Subcutaneous abdominal adipose tissue (tissue), 5 donors: ENCODE data around the gene YJEFN3.

ENCODE experiments used
- H3K27ac ChIP-seq: one replicate; pipeline ENCODE4 v1.7.0; 2013; ENCODE audit warnings: low read depth, mild to moderate bottlenecking, inconsistent platforms, low read length, moderate library complexity
- H3K27me3 ChIP-seq, 5 donors: one replicate each; pipeline ENCODE4 v1.7.0; 2013; ENCODE audit warnings: low read length in 5 of 5, inconsistent platforms in 1 of 5; ENCODE audit not compliant: control insufficient read depth in 5 of 5, insufficient read depth in 4 of 5
- H3K36me3 ChIP-seq, 5 donors: one replicate each; pipeline ENCODE4 v1.7.0; 2013; ENCODE audit warnings: low read length in 5 of 5; ENCODE audit not compliant: control insufficient read depth in 5 of 5, insufficient read depth in 5 of 5
- H3K4me1 ChIP-seq, 5 donors: one replicate each; pipeline ENCODE4 v1.7.0; 2013; ENCODE audit warnings: low read length in 5 of 5, mild to moderate bottlenecking in 3 of 5, moderate library complexity in 1 of 5; ENCODE audit not compliant: control insufficient read depth in 5 of 5, insufficient read depth in 5 of 5
- H3K4me3 ChIP-seq, 5 donors: one replicate each; pipeline ENCODE4 v1.7.0; 2013; ENCODE audit warnings: low read length in 5 of 5, low read depth in 1 of 5
- H3K9ac ChIP-seq, 5 donors: one replicate each; pipeline ENCODE4 v1.7.0; 2013; ENCODE audit warnings: low read length in 5 of 5, mild to moderate bottlenecking in 4 of 5, moderate library complexity in 3 of 5
- H3K9me3 ChIP-seq, 5 donors: one replicate each; pipeline ENCODE4 v1.7.0; 2013; ENCODE audit warnings: low read length in 5 of 5; ENCODE audit not compliant: control insufficient read depth in 5 of 5
- donor health status: healthy.
- donor health status: healthy.
- donor health status: healthy.
- donor health status: healthy.
- donor health status: healthy.

The YJEFN3 gene

GRCh38 chr19:19531951-19532805 is 3.5 kb downstream of the YJEFN3 start:
- Histone ChIP-seq H3K4me1 (peaks cover 0 to 10% (median 7%) of the 10 kb centered on the region in 5 donors), H3K4me3 (no peak overlapping the region), H3K27me3 (peaks cover 0 to 1% (median 0%) of the 10 kb centered on the region in 5 donors), H3K9ac (no peak overlapping the region), H3K9me3 (no peaks in the 10 kb centered on the region), H3K27ac (no peak overlapping the region), H3K36me3 (peaks cover 0 to 25% (median 22%) of the 10 kb centered on the region in 5 donors)

- Histone ChIP-seq H3K4me1 (peaks cover 0 to 18% (median 15%) of the 10 kb centered on the region in 5 donors), H3K27ac (no peak overlapping the region), H3K9ac (no peak overlapping the region), H3K27me3 (peaks cover 0 to 9% (median 6%) of the 10 kb centered on the region in 5 donors), H3K4me3 (no peak overlapping the region), H3K9me3 (no peaks in the 10 kb centered on the region), H3K36me3 (peaks cover 0 to 17% (median 13%) of the 10 kb centered on the region in 5 donors)
These were observed 4.3 kb downstream of the YJEFN3 start for GRCh38 chr19:19532806-19533701.

- H3K9me3 ChIP-seq: no peaks in the 10 kb centered on the region
- no peak overlapping the region for H3K4me3 ChIP-seq
- peaks cover 5 to 15% (median 10%) of the 10 kb centered on the region in 5 donors for H3K27me3 ChIP-seq
- H3K9ac ChIP-seq: no peak overlapping the region
- no peak overlapping the region for H3K27ac ChIP-seq
- H3K36me3 ChIP-seq: peaks cover 0 to 11% (median 8%) of the 10 kb centered on the region in 5 donors
- H3K4me1 ChIP-seq: peaks cover 0 to 24% (median 23%) of the 10 kb centered on the region in 5 donors
These were observed 5.1 kb downstream of the YJEFN3 start for GRCh38 chr19:19533841-19534240.

- Histone ChIP-seq H3K9ac (no peak overlapping the region), H3K27ac (no peak overlapping the region), H3K9me3 (no peaks in the 10 kb centered on the region), H3K36me3 (peaks cover 0 to 5% (median 3%) of the 10 kb centered on the region in 5 donors), H3K4me3 (no peak overlapping the region), H3K4me1 (peaks cover 0 to 26% (median 23%) of the 10 kb centered on the region in 5 donors), H3K27me3 (peaks cover 6 to 21% (median 16%) of the 10 kb centered on the region in 5 donors)
These were observed 6.0 kb downstream of the YJEFN3 start for GRCh38 chr19:19534556-19535265.

GRCh38 chr19:19535311-19536191 is 6.8 kb downstream of the YJEFN3 start:
- Histone ChIP-seq H3K27ac (no peak overlapping the region), H3K4me3 (no peak overlapping the region), H3K9me3 (no peaks in the 10 kb centered on the region), H3K27me3 (peaks cover 10 to 25% (median 21%) of the 10 kb centered on the region in 5 donors), H3K4me1 (peaks cover 0 to 32% (median 28%) of the 10 kb centered on the region in 5 donors), H3K9ac (no peak overlapping the region), H3K36me3 (peaks cover 0 to 5% (median 3%) of the 10 kb centered on the region in 5 donors)

GRCh38 chr19:19537075-19538048 is 8.7 kb downstream of the YJEFN3 start:
- H3K9me3 ChIP-seq: no peaks in the 10 kb centered on the region
- H3K27me3 ChIP-seq: peaks cover 23 to 43% (median 39%) of the 10 kb centered on the region in 5 donors
- H3K4me3 ChIP-seq: peak overlapping the region in 2 of 5 donors; percentile 18 to 55
- H3K36me3 ChIP-seq: peaks cover 0 to 5% (median 3%) of the 10 kb centered on the region in 5 donors
- H3K9ac ChIP-seq: no peak overlapping the region
- H3K4me1 ChIP-seq: peaks cover 0 to 36% (median 32%) of the 10 kb centered on the region in 5 donors
- no peak overlapping the region for H3K27ac ChIP-seq

GRCh38 chr19:19538061-19538784 is 9.5 kb downstream of the YJEFN3 start, which contains the start of gene CILP2:
TSS of gene CILP2 (plus strand) at chr19:19538265. CDS start at chr19:19538350, 85 bp downstream.
- Histone ChIP-seq H3K27me3 (peaks cover 23 to 51% (median 48%) of the 10 kb centered on the region in 5 donors), H3K36me3 (peaks cover 0 to 5% (median 3%) of the 10 kb centered on the region in 5 donors), H3K9me3 (no peaks in the 10 kb centered on the region), H3K4me1 (peaks cover 0 to 34% (median 28%) of the 10 kb centered on the region in 5 donors), H3K27ac (no peak within 1 kb of the TSS), H3K4me3 (peak within 1 kb of the TSS in 2 of 5 donors; percentile 22 to 55), H3K9ac (no peak within 1 kb of the TSS)

GRCh38 chr19:19538785-19539166 is 10.1 kb downstream of the YJEFN3 start:
- Histone ChIP-seq H3K4me1 (peaks cover 0 to 34% (median 28%) of the 10 kb centered on the region in 5 donors), H3K27ac (no peak overlapping the region), H3K27me3 (peaks cover 23 to 55% (median 52%) of the 10 kb centered on the region in 5 donors), H3K9me3 (no peaks in the 10 kb centered on the region), H3K36me3 (peaks cover 0 to 5% (median 3%) of the 10 kb centered on the region in 5 donors), H3K4me3 (no peak overlapping the region), H3K9ac (no peak overlapping the region)
